HG03460 (cell line): ENCODE results near the gene PDE5A.

Source experiments
- ATAC-seq: cut with Tn5 transposase; IDR thresholded peaks from one replicate; pipeline ENCODE4 v1.9.1; 2021; ENCODE audit not compliant: unreplicated experiment

The PDE5A gene

GRCh38 chr4:119587796-119588195 is 40.8 kb downstream of the PDE5A start:
- ATAC-seq, result no peak

DNA sequence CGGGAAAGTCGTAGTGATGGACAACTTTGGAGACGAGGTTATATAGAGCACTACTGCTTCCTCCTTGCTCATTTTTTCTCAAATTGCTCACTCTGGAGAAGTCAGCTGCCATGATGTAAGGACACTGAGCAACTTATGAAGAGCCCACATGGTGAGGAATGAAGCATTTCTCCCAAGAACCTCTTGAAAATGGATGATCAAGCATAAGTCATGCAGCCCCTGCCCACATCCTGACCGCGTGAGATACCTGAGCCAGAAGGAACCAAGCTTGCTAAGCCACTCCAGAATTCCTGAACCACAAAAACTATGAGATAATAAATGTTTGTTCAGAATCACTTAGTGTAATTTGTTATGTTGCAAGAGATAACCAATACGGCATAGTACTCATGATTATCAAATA is 42.8 kb downstream of the PDE5A start:
- ATAC-seq, result no peak

DNA sequence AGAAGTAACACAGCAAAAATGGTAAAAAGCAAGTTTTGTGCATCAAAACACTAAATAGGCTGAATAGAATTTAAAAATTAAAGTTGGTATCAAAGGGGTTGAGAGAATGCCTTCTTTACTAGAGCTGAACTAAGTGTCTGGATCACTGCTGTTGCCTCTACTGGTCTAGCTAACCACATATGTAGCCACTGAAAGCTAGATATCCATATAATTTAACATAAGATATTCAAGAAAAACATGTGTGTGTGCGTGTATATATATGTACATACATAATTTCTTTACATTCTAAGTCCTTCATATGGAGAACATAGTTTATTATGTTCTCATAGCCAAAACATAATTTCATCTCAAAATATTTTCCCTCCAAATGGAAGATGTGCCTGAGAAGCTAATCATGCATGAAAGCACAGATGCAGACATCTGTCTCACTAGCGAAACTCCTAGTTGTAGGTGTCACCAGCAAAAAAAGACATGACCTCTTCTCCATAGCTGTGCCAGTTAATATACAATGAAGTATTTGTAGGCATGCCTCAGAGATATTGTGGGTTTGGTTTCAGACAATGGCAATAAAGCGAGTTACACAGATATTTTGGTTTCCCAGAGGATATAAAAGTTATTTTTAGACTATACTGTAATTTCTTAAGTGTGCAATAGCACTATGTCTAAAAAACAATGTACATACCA is 47.3 kb downstream of the PDE5A start:
- no peak for ATAC-seq

GRCh38 chr4:119580293-119580692 is 48.3 kb downstream of the PDE5A start:
- no peak for ATAC-seq

GRCh38 chr4:119579823-119580222 is 48.8 kb downstream of the PDE5A start:
- ATAC-seq, result no peak

GRCh38 chr4:119570401-119570800 is 58.2 kb downstream of the PDE5A start:
- no peak for ATAC-seq

DNA sequence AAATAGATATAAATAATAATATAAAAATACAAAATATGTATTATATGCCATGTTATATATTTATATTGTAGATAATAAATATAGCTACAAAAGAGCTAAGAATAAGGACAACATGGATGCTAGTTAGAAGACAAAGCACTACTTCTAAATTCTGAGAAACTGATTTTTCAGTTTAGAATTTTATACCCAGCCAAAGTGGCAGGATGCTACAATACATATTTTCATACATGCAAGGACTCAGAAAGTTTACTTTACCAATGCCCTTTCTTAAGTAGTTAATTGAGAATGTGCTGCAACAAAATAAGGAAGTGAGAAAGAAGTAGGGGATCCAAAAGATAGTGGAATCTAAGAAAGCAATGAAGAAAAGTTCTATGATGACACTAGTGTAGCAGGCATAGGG is 64.5 kb downstream of the PDE5A start:
- ATAC-seq, result no peak

- no peak for ATAC-seq
Measured at GRCh38 chr4:119559044-119559647, 69.5 kb downstream of the PDE5A start.

GRCh38 chr4:119550857-119551532 is 77.6 kb downstream of the PDE5A start:
- no peak for ATAC-seq

- ATAC-seq, result no peak
Measured at GRCh38 chr4:119549639-119550038, 79.0 kb downstream of the PDE5A start.

- no peak for ATAC-seq
Measured at GRCh38 chr4:119543779-119544178, 84.8 kb downstream of the PDE5A start.

DNA sequence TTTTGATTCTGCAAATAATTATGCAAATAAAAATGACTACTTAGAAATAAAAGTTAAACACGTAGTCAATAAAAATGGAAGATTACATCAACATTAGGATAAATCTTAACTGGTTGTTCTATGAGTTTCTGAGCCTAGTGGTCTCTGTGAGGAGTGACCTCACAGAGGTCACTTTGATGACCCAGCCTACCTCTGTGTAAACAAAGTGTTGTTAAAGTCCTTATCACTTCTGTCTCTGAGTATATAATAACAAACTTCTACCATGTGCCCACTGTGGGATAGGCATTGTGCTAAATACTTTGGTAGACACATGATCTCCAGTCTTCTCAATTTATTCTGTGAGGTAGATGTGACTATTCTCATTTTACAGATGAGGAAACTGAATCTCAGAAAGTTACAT is 85.4 kb downstream of the PDE5A start:
- ATAC-seq, result no peak

DNA sequence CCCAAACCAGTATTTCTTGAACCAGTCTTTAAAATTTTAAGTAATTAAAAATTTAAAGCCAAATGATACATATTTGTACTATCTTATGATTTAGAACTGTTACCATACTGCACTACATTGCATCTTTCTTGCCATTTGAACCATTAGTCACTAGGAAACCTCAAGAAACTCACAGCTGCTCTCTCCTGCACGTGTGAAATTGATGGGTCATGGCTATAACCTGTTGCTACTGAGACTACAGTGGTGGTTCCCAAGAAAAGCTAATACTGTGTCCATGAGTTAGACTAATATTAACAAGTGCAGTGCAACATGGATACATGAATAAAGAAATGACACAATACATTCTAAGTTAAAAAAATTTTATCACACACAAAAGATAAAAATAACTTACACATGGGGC is 88.4 kb downstream of the PDE5A start:
- peak; percentile 62 for ATAC-seq

DNA sequence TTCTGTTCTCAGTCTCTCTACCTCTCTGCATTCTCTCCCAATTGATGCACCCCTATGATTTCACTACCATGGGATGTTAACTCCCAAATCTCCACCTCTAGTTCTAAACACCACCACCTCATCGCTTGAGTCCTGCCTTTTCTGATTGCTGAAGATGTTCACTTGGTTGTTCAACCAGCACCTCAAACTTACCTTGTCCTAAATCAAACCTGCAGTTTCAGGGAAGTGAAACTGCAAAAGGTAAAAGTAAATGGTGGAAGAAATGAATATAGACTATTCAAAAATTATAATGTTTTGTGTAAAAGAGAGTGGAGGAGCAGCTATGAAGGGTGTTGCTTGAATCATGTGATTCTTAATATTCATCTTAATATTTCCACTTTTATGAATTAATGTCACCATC is 91.0 kb downstream of the PDE5A start:
- ATAC-seq, result no peak

DNA sequence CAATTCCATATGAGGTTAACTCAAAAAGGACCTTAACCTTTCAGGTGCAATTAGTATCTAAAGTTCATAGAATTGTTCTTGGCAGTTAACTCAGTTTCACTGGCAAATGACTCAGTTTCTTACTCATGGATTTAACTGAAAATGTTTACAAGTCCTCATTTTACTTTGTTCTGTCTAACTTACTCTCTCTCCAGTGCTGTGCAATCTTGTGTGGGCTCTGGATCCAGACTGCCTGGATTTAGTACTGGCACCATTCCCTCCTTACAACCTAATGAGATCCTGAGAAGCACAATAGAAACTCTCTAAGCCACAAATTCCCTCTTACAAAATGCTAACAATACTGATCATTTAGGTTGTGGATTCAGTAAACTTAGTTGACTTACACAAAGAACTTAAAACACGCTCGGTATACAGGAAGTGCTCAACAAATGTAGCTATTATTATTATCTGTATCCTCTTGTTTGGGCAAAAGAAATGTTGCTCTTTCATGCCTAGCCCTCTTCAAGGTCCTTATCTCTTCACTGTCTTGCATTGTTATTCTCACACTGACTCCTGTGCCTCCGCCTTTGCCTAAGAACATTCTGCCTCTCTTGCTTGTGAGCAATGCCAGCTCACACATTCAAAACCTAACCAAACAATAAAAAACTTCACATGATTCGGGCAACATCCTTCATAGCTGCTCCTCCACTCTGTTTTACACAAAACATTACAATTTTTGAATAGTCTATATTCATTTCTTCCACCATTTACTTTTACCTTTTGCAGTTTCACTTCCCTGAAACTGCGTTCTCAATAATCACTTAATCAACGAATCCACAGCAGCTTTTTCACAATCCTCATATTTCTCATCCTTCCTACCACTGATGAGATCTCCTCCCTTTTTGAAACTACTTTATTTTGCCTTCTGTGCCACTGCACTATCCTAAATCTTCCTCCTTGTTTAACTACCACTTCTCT is 91.8 kb downstream of the PDE5A start:
- ATAC-seq, result no peak

- ATAC-seq, result no peak
Measured at GRCh38 chr4:119532319-119532718, 96.3 kb downstream of the PDE5A start.

DNA sequence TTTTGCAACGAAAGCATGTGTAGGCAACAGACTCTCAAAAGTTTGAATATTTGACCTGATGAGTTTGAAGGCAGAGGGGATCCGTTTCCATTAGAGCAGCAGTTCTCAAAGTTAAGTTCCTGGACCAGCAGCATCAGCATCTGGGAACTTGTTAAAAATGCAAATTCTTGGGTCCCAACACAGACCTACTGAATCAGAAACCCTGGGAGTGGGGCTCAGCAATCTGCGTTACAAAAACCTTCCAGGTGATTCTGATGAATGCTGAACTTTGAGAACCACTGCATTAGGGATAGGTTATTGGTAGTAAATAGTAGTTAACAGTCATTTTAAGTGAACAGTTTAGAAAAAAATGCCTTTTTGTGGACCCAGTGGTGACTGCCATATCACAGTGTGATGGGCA is 98.8 kb downstream of the PDE5A start:
- no peak for ATAC-seq

GRCh38 chr4:119526786-119527550 is 101.6 kb downstream of the PDE5A start:
- ATAC-seq, result no peak

- no peak for ATAC-seq
Measured at GRCh38 chr4:119525771-119526712, 102.6 kb downstream of the PDE5A start.
